Lower lobe of right lung (tissue), 2 donors: ENCODE data around the gene CAVIN4. TPM values are rescaled to one million over a fixed set of nuclear protein-coding genes. Genes with fewer than 3 reads are reported as not detected.

Experiments
- ATAC-seq, 2 donors: fragments of 200-7000 bp; cut with Tn5 transposase; one replicate each; pipeline ENCODE4 v1.9.1; 2020 to 2022; ENCODE audit warnings: mild to moderate bottlenecking in 2 of 2, moderate library complexity in 2 of 2
- DNase-seq: peaks from one replicate; pipeline ENCODE4 v3.0.0-alpha.2; 2020
- H3K27ac ChIP-seq: fragments of 200-600 bp; one replicate; pipeline ENCODE4 v1.8.0; 2022
- H3K27me3 ChIP-seq: fragments of 200-600 bp; one replicate; pipeline ENCODE4 v1.8.0; 2022; ENCODE audit warnings: low read depth
- H3K36me3 ChIP-seq: fragments of 200-600 bp; one replicate; pipeline ENCODE4 v1.8.0; 2022; ENCODE audit warnings: mild to moderate bottlenecking
- H3K4me1 ChIP-seq: fragments of 200-600 bp; one replicate; pipeline ENCODE4 v1.8.0; 2022
- H3K4me3 ChIP-seq: fragments of 200-600 bp; one replicate; pipeline ENCODE4 v1.8.0; 2022; ENCODE audit warnings: mild to moderate bottlenecking
- H3K9me3 ChIP-seq: fragments of 200-600 bp; one replicate; pipeline ENCODE4 v1.8.0; 2022
- CTCF ChIP-seq: fragments of 200-600 bp; IDR thresholded peaks from one replicate; pipeline ENCODE4 v1.8.0; 2022; ENCODE audit warnings: antibody characterized with exemption, mild to moderate bottlenecking
- intact Hi-C: fragments of 100-400 bp; cut with DNase I; formaldehyde crosslinking; loops from one replicate; pipeline ENCODE4 v1.11.0; 2022
- total RNA-seq: library from RNA; stranded (reverse); fragmentation: NEBNext Ultra II Directional; extraction: Animal tissue kit (Norgen Biotek cat#: 25700); gene quantifications from one replicate; pipeline ENCODE4 v1.2.1, GENCODE V29; 2021
- donor health status: DM: no; HTN: yes; CAD: no; lungs with severe emphysema.

The CAVIN4 gene
- total RNA-seq, 1 donor from 2014 or later, result 1.7 TPM

- DNase-seq, result no peak
- intact Hi-C loops, result no loop called here
Measured at GRCh38 chr9:100637787-100638186, 59.9 kb downstream of the CAVIN4 start.

More at GRCh38 chr9:100637787-100638186, 59.9 kb downstream of the CAVIN4 start:
- TF ChIP-seq CTCF, result no peak
- Histone ChIP-seq H3K36me3 (no peaks in the 10 kb centered on the region), H3K4me1 (no peaks in the 10 kb centered on the region), H3K9me3 (no peaks in the 10 kb centered on the region), H3K27ac (no peak overlapping the region), H3K27me3 (no peaks in the 10 kb centered on the region), H3K4me3 (no peak overlapping the region)
- no peak for ATAC-seq

Other genes starting within 250 kb of the CAVIN4 start
- gene TEX10, start 225.1 kb upstream of the CAVIN4 start, total RNA-seq, result 10.5 TPM
- 20.2 TPM for gene MSANTD3, start 150.9 kb upstream of the CAVIN4 start, total RNA-seq
- 0.80 TPM for gene TMEFF1, start 104.9 kb upstream of the CAVIN4 start, total RNA-seq